CD4-positive, alpha-beta T cell treated with Interleukin-4 for 1 hour (primary cell): ENCODE results near the gene XYLT1.
"Not testable (repeated sequence)": the region's sequence is repeated elsewhere in the genome, so short reads cannot be mapped to it uniquely, and the experiment has no call there.

ENCODE experiments used
- DNase-seq, 2 donors: peaks; one replicate each; pipeline ENCODE4 v3.0.0-alpha.2; 2020 to 2022

The XYLT1 gene

DNA sequence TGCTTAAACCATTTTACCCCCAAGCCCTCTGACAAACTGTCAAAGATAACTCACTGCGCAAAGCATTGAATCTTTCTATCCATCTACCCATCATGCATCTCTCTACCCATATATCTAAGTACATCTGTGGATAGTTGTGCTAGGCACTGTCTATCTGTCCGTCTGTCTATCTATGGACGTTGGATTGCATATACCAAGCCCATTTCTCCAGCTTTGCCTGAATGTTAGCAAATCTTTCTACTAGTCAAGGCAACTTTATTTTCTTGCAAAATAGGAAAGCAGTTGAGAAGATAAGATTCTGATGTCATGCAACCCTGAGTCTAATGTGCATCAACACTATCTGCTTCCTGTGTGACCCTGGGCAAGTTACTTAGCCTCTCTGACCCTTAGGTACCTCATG lies 117.2 kb downstream of the XYLT1 start:
- DNase-seq = no peak

DNA sequence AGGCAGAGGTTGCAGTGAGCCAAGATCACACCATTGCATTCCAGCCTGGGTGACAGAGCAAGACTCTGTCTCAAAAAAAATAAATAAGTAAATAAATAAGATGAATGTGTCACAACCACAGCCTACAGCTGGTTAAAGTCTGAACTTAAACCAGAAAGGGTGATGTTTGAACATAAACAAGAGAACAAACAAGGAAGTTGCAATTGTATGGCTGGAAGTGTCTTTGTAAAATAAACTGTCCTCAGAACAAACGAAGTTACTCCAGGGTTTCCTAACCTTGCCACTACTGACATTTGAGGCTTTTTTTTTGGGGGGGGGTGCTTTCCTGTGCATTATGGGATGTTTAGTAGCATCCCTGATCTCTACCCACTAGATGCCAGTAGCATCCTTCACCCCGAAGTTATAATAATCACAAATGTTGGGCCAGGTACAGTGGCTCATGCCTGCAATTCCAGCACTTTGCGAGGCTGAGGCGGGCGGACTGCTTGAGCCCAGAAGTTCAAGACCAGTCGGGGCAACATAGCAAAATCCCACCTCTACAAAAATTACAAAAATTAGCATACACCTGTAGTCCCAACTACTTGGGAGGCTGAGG lies 119.2 kb downstream of the XYLT1 start:
- no peak for DNase-seq

DNA sequence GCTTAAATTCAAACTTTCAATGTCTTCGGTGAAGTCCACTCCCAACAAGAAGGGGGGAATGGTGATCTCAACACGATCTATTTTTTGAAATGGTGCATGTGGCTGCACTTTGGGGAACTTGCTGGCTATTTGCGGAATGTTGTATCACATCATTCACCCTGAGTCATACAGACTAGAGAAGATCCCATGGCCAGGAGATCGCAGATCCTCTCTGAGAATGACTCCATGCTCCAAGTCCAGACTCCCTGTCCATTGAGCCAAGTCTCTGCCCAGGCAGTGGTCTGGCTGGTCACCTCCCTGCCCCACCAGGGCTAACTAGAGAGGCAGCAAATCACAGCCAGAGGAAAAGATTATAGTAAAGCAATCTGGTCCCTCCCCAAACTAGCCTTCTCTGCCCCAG lies 120.6 kb downstream of the XYLT1 start:
- peak in 1 of 2 donors; percentile 44 for DNase-seq

DNA sequence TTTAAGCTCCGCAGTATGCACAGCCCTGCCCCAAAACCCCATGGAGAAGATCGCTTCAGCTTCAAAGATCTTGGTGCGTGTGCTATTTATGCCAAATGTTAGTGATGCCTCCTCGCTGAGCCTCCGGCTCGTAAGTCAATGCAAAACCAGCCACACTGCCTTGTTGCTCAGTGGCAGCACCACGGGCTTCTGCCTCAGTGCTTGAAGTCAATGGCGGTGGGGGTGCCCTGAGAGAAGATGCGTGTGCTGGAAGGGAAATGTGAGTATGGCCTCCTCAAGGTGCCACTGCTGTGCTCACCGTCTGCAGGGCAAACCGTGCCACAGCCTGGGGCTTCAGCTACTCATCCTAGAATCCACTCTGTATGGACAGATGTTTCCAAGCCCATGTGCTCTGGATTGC lies 121.9 kb downstream of the XYLT1 start:
- DNase-seq = no peak

DNA sequence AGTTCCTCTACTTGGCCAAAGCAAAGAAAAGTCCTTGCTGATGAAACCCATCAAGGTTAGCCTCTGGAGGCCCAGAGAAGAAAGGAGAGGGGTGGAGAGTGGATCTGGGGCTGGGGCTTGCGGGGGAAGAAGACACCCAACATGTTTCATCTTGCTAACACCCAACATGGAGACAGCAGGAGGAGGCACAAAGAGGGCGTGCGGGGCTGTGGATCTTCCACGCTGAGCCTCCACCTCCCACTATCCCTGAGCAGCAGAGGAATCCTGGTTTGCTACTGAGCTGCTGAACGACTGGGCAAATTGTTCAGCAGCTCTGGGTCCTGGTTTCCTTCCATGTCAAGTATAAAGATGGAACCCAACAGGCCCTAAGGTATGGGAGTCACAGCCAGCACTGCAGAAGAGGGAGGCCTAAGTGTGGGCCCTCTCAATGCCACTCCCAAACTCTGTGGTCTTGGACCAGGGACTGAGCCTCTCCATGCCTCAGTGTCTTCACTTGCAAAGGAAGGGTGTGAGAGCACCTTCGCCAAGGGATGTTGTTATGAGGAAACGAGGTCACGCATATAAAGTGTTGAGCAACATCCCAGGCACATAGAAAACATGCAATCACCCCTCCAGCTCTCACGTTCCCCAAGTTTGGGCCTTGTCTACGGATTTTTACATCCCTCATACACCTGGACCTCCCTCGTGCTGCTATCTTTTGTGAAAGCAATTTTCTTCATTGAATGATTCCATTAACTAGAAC lies 122.5 kb downstream of the XYLT1 start:
- no peak for DNase-seq

DNA sequence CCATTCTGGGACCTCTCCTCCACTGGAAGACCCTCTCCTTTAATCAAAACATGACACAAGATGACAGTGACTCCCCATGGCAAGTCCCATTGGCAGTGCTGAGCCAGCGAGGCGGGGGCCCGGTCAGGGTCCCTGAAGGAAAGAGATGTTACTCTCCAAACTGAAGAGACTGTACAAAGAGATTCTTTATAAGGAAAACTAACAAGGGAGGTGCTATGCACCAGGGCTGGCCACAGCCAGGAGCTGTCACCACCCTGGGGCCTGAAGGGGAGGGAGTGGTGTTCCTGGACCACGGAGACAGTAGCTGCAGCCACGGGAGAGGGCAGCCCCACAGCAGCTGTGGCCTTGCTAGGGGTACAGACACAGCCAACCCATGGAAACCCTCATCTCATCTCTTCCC lies 123.1 kb downstream of the XYLT1 start:
- DNase-seq = no peak

DNA sequence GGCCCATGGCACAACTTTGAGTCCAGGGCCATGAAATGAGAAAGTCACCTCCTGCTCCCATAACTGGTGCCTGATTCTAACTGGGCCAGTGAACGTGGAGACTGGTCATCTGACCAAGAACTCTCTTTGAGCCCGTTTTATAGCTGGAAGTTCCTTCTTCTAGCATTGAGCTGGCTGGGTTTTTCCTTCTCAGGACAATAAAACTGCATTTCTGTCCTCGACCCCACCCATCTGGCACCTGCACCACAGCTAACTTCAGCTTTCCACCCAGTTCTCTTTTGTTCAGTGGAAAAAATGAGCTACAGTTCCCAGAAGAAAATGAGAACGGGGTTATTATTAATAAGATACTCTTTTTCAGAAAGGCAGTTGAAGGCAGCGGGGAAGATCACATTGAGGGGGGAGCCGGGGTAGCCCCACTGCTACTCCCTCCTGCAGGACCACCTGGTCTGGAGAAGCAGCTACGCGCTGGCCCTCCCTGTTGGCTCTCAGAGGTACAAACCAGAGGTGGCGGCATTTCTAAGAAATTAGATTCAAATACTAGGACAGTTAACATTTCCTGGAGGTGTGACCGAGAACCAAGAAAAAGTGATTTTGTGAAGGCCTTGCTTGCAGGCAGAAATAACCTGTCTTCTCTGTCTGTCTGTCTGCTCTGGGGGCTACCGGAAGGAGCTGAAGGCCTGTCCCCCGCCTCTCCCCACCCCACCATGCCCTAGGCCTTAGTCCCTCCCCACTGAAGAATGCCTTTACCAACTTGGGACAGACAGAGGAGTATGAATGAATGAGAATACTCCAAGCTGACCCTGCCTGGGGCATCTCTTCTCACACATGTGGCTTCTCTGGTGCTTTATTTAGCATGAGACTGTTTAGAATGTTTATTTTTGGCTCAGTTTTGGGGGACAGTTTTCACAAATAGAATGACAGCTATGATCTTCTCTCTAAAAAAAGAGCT lies 123.9 kb downstream of the XYLT1 start:
- DNase-seq = peak in 1 of 2 donors; percentile 33

DNA sequence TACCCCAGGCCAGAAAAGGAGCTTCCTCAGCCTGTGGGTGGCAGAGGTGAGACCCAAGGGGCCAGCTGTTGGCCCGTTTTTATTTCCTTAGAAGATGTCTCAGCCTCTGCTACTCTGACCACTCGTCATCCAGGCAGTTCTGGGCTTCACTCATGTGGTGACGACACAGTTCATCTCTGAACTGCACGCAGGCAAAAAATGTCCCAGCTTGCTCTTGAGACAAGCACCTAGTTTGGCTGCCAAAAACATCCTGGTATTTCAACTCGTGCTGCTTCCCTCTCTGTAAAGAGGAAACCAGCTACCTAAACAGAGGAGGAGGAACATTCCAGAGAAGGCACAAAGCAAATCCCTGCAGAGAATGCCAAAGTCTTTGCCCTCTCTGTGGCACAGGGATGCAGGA lies 125.7 kb downstream of the XYLT1 start:
- peak in 1 of 2 donors; percentile 56 for DNase-seq

DNA sequence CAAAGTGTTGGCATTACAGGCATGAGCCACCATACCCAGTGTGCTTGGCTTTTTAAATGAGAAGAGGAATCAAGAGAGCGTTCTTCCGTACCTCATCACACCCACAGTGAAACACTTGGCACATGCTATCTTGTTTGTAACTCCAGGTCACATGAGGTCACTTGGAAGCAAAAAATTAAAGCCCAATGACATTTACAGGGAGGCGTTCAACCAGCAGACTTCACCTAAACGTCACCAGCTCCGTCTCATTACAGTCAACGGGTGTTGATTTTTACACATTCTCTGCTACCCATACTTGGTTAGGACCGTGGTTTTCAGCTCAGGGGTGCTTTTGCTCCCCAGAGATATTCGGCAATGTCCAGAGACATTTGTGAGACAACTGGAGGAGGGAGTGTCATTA lies 127.0 kb downstream of the XYLT1 start:
- peak; percentile 40 to 52 for DNase-seq

DNA sequence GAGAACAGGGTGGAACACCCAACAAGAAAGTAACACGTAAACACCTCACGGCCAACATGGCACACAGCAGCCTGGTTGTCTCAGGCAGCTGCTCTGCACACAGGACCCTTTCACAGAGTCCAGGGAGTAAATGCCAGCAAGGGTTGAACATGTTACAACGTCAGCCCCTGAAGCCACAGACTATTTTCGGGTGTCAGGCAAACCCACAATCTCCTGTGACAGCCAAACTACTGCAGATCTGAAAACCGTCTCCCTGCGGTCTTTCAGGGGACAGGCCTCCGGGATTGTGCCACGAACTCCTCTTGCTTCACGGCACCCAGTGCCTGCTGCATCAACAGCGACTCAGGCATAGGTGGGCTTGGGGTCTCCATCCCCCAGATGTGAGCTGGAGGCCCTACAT lies 127.7 kb downstream of the XYLT1 start:
- DNase-seq = peak; percentile 49 to 70

DNA sequence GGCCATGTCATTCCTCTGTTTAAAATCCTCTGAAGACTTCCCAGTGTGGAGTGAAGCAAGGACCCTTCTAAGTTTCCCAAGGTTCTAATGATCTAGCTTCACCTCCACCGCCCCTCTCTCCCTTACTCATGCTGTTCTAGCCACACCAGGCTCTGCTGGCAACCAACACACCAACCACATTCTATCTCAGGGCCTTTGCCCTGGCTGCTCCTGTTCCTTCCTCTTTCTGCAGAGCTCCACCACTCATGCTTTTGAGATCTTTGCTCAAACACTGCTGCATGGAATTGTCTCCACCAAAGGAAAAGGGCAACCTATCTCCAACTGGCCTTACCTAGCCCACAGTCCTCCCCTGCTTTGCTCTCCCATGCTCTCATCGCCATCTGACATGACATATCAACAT lies 128.7 kb downstream of the XYLT1 start:
- DNase-seq = peak in 1 of 2 donors; percentile 45

DNA sequence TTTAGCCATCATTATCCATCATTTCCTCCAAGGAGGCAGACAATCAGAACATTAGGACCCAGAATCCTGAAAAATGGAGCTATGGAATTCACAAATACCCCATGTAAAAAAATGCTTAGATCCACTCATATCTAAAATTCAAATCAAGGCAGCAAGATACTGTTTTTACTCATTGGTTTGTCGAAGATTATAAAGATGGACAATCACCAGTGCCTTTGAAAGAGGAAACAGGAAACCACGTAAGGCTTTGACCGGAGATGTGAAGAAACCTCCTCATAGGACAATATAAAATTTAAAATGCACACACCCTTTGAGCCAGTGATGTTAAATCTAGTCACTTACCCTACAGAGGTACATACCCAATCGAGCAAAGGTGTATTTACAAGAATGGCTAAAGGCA lies 130.0 kb downstream of the XYLT1 start:
- DNase-seq = no peak

DNA sequence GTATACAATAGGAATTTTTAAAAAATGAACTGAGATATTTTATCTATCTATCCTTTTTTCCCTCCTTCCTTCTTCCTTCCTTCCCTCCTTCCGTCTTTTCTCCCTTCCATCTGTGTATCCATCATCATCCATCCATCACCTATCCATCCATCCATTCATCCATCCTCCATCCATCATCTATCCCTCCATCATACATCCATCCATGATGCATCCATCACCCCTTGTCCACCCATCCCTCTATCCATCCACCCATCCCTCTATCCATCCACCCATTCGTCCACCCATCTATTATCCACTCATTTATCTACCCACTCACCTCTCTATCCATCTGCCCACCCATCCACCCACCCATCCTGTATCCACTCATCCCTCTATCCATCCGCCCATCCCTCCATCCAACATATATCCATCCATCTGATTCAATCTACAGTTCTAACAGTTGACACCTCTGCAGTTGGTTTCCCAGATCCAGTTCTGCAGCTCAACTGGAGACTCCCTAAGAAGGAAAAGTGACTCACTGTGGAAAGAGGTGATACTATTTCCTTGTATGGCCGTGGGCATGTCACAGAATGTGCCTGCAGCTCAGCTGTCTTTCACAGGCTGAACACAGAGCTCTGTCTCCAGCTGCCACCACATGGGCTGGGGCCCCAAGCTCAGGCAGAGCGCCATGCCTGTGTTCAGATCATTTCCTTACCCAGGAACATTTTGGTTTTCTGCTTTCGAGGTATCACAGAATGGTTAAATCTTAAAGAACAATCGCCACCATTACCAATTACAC lies 130.8 kb downstream of the XYLT1 start:
- no peak for DNase-seq

DNA sequence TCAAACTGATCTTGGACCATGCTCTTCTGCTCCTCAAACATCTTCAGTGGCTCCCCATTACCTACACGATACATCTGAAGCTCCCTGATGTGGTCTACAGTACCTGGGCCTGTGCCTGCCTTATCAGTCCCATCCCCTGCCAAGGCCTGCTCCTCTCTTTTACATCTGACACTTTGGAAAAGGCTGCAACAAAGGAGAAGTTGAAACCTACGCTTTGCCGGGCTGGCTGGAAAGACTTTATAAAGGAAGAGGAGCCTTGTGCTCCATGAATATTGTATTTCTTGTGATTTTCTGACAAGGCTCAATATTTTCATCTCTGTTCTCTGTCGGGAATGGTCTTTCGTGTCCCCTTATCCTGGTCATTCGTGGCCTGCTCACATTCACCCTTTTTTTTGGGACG lies 132.5 kb downstream of the XYLT1 start:
- DNase-seq = no peak

DNA sequence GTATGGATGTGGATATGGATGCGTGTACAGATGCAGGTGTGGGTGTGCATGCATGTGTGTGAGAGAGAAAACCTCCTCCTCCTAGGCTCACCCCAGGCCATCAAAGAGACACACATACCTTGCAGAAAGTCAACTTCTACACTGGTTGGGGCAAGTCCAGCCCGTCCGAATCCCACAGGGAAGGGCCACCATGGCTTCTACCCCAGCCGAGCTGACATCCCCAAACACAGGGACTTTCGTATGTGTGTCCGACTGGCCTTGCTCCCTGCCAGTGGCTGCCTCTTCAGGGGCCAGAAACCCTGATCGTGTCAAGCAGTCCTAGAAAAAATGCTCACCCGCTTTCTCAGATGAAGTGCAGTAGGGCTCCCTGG lies 134.2 kb downstream of the XYLT1 start:
- no peak for DNase-seq

DNA sequence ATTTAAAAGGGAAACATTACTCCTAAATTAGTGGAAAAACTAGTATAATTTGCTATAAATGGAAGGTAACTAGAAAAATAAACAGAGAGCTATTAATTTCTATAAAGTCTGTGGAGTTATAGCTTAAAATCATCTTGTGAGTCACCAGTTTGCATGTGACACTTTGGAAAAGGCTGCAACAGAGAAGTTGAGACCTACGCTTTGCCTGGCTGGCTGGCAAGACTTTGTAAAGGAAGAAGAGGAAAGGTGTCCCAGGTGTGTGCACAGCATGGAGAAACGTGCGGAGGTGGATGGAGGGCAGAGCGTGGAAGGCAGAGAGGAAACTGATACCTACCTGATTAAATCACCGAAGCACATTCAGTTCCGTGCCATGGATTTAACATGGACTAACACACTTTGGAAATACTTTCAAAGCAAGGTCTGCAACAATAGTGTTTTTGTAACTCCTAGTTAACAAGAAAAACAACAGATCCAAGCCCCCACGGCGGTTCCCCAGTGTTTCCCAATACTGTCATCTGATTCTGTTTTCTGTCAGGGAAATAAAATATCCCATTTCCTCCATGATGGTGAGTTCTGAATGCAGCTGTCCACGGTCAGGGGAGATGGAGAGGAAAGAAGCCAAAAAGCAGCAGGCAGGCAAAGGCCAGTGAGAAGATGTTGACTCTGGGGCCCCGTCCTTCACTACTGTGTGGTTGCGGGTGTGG lies 134.8 kb downstream of the XYLT1 start:
- DNase-seq = no peak

DNA sequence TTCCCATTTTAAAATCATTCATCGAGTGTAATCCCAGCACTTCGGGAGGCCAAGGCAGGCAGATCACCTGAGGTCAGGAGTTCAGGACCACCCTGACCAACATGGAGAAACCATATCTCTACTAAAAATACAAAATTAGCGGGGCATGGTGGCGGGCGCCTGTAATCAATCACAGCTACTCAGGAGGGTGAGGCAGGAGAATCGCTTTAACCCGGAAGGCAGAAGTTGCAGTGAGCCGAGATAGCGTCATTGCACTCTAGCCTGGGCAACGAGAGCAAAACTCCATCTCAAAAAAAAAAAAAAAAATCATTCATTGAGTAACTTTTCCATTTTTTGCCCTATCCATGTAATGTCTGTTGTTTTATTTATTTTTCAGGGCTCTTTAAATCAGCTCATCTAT lies 135.4 kb downstream of the XYLT1 start:
- DNase-seq = not testable (repeated sequence)

DNA sequence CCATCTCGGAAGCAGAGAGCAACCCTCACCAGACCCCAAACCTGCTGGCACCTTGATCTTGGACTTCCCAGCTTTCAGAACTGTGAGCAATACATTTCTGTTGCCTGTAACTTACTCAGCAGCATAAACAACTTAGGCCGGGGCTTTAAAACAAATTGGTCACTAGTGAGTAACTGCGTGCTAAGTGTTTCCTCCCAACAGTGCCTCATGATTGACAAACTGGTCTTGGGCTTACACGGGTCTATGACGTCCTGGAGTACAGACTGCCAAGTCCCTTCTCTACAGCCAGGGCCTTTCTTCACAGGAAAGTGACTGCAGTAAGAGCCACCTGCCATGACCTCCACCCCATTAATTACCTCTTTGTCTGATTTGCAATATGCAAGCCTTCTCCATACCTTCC lies 136.7 kb downstream of the XYLT1 start:
- peak in 1 of 2 donors; percentile 20 for DNase-seq

DNA sequence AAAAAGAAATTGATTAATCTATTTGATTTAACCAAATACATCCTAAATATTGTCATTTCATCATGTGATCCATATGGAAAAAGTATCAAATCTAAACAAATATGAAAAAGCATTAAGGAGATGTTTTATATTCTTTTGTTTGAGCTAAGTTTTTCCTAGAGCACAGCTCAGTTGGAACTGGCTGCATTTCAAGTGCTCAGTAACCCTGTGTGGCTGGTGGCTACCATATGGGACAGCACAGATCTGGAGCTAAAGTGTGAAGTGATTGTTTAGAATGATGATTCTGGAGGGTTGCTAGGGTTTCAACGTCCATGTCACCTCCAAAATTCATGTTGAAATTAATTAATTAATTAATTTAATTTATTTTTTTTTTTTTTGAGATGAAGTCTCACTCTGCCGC lies 137.5 kb downstream of the XYLT1 start:
- DNase-seq = no peak

DNA sequence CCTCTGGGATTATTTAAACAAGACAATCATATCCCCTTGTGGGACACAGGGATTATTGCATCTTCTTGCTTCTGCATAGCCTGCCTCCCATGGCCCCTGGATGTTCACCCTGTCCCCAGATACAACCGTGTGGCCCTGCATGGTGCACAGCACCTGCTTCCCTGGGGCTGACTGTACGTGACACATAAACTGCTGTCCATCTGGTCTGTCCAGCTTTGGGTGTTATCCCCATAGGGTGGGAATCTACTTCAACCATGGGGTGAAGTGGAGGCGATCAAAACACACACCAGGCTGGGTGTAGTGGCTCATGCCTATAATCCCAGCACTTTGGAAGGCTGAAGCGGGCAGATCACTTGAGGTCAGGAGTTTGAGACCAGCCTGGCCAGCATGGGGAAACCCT lies 138.8 kb downstream of the XYLT1 start:
- DNase-seq = no peak

DNA sequence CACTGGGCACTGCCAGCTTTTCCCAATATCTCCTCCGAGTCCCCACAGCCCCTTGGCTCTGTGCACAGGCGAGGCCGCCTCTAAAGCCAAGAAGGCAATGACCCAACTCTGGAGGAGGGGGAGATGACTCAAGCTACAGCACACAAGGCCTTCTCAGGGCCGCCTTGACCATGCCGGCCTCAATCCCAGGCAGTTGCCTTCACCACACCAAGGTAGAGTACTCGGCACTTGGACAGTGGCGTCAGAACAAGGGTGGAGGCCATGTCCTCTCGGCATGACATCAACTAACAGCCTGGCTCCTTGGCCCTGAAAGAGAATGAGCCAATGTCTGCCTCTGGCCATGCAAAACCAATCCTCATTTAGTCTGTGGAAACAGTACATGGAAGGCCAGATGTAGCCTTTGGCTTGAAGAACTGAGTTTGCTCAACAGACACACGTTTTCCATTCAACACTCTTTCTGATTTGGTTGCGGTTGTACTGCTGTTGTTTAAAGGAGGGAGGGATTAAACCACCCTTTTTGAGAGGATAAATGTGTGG lies 139.6 kb downstream of the XYLT1 start:
- DNase-seq = no peak

DNA sequence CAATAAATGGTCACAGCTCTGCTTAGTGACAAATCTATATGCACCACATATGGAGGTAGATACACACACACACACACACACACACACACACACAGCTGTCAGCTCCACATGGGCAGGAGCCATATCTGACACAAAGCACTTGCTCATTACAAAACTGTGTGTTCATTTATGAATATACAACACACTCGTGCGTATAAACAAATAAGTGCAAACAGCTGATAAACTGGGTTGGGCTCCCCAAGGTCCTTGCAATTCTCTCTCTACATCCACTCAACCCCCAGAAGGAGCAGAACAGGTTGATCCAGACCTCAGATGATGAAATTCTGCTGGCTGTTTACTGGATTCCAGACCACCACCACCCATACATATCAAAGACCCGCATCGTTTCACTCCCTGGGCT lies 140.7 kb downstream of the XYLT1 start:
- no peak for DNase-seq
